ENCODE results near the gene COL6A2. TPM values are rescaled to one million over a fixed set of nuclear protein-coding genes. Genes with fewer than 3 reads are reported as not detected.

COL6A2 gene
- total and polyA plus RNA-seq, 2 experiments from 2014 or later = 28.4 to 89.2 TPM

GRCh38 chr21:46161633-46162592, 64.0 kb downstream of the COL6A2 start:
- DNase-seq (ENCODE audit: low spot score) (no peak), ATAC-seq (no peak)
- Mint-ChIP-seq H3K36me3 (ENCODE audit: low read depth) (peaks cover 50% of the 10 kb centered on the region), H3K4me1 (no peaks in the 10 kb centered on the region), H3K9me3 (peaks cover 20% of the 10 kb centered on the region), H3K27me3 (ENCODE audit: insufficient read depth, low read depth, poor library complexity) (peaks cover 27% of the 10 kb centered on the region), H3K27ac (no peak overlapping the region), H3K4me3 (no peak overlapping the region)
- Histone ChIP-seq H3K79me2 (replicated peaks; ENCODE audit: insufficient read depth) (peaks cover 13% of the 10 kb centered on the region), H3K4me1 (ENCODE audit: insufficient read depth) (no peaks in the 10 kb centered on the region), H3K4me2 (no peak overlapping the region), H4K20me1 (replicated peaks; ENCODE audit: insufficient read depth) (peaks cover 10% of the 10 kb centered on the region), H3K4me3 (no peak overlapping the region), H3K27ac (ENCODE audit: low read depth) (no peak overlapping the region), H3F3A (replicated peaks; ENCODE audit: low read depth) (0 out of 2 replicates have a peak, but pooled peaks cover 4% of the 10 kb centered on the region), H3K9me2 (ENCODE audit: insufficient read depth) (no peaks in the 10 kb centered on the region), H3K36me3 (ENCODE audit: insufficient read depth) (no peaks in the 10 kb centered on the region), H3K27me3 (ENCODE audit: insufficient read depth) (no peaks in the 10 kb centered on the region), H2AFZ (no peak overlapping the region)
- TF ChIP-seq ZNF114 (CRISPR knock-in tag; IDR thresholded peaks at IDR 0.05) = no peak
- TF ChIP-seq, protein P1, sequence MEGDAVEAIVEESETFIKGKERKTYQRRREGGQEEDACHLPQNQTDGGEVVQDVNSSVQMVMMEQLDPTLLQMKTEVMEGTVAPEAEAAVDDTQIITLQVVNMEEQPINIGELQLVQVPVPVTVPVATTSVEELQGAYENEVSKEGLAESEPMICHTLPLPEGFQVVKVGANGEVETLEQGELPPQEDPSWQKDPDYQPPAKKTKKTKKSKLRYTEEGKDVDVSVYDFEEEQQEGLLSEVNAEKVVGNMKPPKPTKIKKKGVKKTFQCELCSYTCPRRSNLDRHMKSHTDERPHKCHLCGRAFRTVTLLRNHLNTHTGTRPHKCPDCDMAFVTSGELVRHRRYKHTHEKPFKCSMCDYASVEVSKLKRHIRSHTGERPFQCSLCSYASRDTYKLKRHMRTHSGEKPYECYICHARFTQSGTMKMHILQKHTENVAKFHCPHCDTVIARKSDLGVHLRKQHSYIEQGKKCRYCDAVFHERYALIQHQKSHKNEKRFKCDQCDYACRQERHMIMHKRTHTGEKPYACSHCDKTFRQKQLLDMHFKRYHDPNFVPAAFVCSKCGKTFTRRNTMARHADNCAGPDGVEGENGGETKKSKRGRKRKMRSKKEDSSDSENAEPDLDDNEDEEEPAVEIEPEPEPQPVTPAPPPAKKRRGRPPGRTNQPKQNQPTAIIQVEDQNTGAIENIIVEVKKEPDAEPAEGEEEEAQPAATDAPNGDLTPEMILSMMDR (conservative IDR thresholded peaks at IDR 0.05; ENCODE audit: low read depth in 2 of 2) = no peak
- TF ChIP-seq ETS1 (IDR thresholded peaks at IDR 0.05) = no peak

DNA sequence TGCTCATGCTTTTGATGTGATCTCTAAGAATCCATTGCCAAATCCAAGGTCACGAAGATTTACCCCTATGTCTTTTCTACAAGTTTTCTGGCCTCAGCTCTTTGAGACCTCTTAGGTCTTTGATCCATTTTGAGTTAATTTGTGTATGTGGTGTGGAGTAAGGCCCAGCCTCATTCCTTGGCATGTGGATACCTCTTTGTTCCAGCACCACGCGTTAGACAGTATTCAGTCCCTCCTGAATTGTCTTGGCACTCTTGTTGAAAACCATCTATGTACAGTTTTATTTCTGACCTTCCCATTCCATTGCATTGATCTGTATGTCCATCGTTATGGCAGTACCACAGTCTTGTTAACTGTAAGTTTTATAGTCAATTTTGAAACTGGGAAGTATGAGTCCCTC, 65.5 kb downstream of the COL6A2 start:
- no peak overlapping the region for H3K27ac Mint-ChIP-seq
- H3K27me3 Mint-ChIP-seq (ENCODE audit: insufficient read depth, low read depth, poor library complexity) = peaks cover 30% of the 10 kb centered on the region
- H3K9me3 Mint-ChIP-seq = peaks cover 20% of the 10 kb centered on the region
- no peak overlapping the region for H3K4me2 ChIP-seq
- no peak overlapping the region for H3K4me3 Mint-ChIP-seq
- ATAC-seq (no peak), DNase-seq (ENCODE audit: low spot score) (no peak)
- 0 out of 2 replicates have a peak, but pooled peaks cover 4% of the 10 kb centered on the region for H3F3A ChIP-seq (replicated peaks; ENCODE audit: low read depth)
- H3K4me3 ChIP-seq = no peak overlapping the region
- peaks cover 53% of the 10 kb centered on the region for H3K36me3 Mint-ChIP-seq (ENCODE audit: low read depth)
- peaks cover 20% of the 10 kb centered on the region for H3K79me2 ChIP-seq (replicated peaks; ENCODE audit: insufficient read depth)
- H4K20me1 ChIP-seq (replicated peaks; ENCODE audit: insufficient read depth) = peaks cover 10% of the 10 kb centered on the region
- no peaks in the 10 kb centered on the region for H3K27me3 ChIP-seq (ENCODE audit: insufficient read depth)
- H3K36me3 ChIP-seq (ENCODE audit: insufficient read depth) = no peaks in the 10 kb centered on the region
- no peak overlapping the region for H3K27ac ChIP-seq (ENCODE audit: low read depth)
- TF ChIP-seq STAT1 (IDR thresholded peaks at IDR 0.05; ENCODE audit: unreplicated experiment) (no peak), ZNF331 (CRISPR knock-in tag; IDR thresholded peaks at IDR 0.05; ENCODE audit: low read depth) (no peak), NANOG (IDR thresholded peaks at IDR 0.05; ENCODE audit: borderline replicate concordance) (no peak), EZH2phosphoT487 (IDR thresholded peaks at IDR 0.05; ENCODE audit: unreplicated experiment) (no peak), CREB1 (CRISPR knock-in tag; IDR thresholded peaks at IDR 0.05; ENCODE audit: low read depth) (no peak), ZNF114 (CRISPR knock-in tag; IDR thresholded peaks at IDR 0.05) (no peak), ETS1 (IDR thresholded peaks at IDR 0.05) (no peak), EZH2 (IDR thresholded peaks at IDR 0.05; ENCODE audit: low read depth, unreplicated experiment) (no peak), JUNB (IDR thresholded peaks at IDR 0.05; ENCODE audit: unreplicated experiment) (no peak), POLR2AphosphoS5 (IDR thresholded peaks at IDR 0.05; ENCODE audit: low read depth) (no peak)
- no peaks in the 10 kb centered on the region for H3K9me2 ChIP-seq (ENCODE audit: insufficient read depth)
- H3K4me1 ChIP-seq (ENCODE audit: insufficient read depth) = no peaks in the 10 kb centered on the region
- no peak overlapping the region for H2AFZ ChIP-seq
- no peaks in the 10 kb centered on the region for H3K4me1 Mint-ChIP-seq

All from GM23338 (cell line).